GM23248 (cell line): Measurements from ENCODE around the gene B4GALT5. TPM values are rescaled to one million over a fixed set of nuclear protein-coding genes. Genes with fewer than 3 reads are reported as not detected.
A peak's percentile ranks its signal among the peaks of the same experiment; 100 is the strongest.

ENCODE experiments used
- DNase-seq: peaks from one replicate; pipeline ENCODE4 v3.0.0-alpha.2; 2015
- H2AFZ ChIP-seq: fragments of 200-600 bp; sonication (generic); 2 replicates; pipeline ENCODE4 v1.6.1; 2016; ENCODE audit warnings: antibody characterized with exemption
- H3F3A ChIP-seq: fragments of 200-600 bp; sonication (generic); 2 replicates; pipeline ENCODE4 v1.6.1; 2016; ENCODE audit warnings: mild to moderate bottlenecking, antibody characterized with exemption, mixed run types; ENCODE audit not compliant: insufficient read depth
- H3K27ac ChIP-seq: fragments of 200-600 bp; sonication (generic); 2 replicates; pipeline ENCODE4 v1.5.1; 2016; ENCODE audit warnings: mild to moderate bottlenecking
- H3K27me3 ChIP-seq: fragments of 200-600 bp; sonication (generic); replicated peaks from 2 replicates; pipeline ENCODE4 v1.6.1; 2016; ENCODE audit warnings: mild to moderate bottlenecking; ENCODE audit not compliant: insufficient read depth
- H3K36me3 ChIP-seq: fragments of 200-600 bp; sonication (generic); 2 replicates; pipeline ENCODE4 v1.6.1; 2016; ENCODE audit warnings: low read depth, mild to moderate bottlenecking
- H3K4me1 ChIP-seq: fragments of 200-600 bp; sonication (generic); 2 replicates; pipeline ENCODE4 v1.6.1; 2016; ENCODE audit warnings: mild to moderate bottlenecking; ENCODE audit not compliant: insufficient read depth
- H3K4me2 ChIP-seq: fragments of 200-600 bp; sonication (generic); one replicate; pipeline ENCODE4 v1.6.1; 2016; ENCODE audit warnings: mild to moderate bottlenecking; ENCODE audit not compliant: unreplicated experiment
- H3K4me3 ChIP-seq: fragments of 200-600 bp; sonication (generic); 2 replicates; pipeline ENCODE4 v1.5.1; 2016; ENCODE audit warnings: mild to moderate bottlenecking
- H3K79me2 ChIP-seq: fragments of 200-600 bp; sonication (generic); 2 replicates; pipeline ENCODE4 v1.6.1; 2016; ENCODE audit warnings: mild to moderate bottlenecking; ENCODE audit not compliant: insufficient read depth
- H3K9ac ChIP-seq: fragments of 200-600 bp; sonication (generic); 2 replicates; pipeline ENCODE4 v1.6.1; 2016; ENCODE audit warnings: mild to moderate bottlenecking
- H3K9me2 ChIP-seq: fragments of 200-600 bp; sonication (generic); 2 replicates; pipeline ENCODE4 v1.6.1; 2016; ENCODE audit warnings: mixed run types, mild to moderate bottlenecking, moderate library complexity; ENCODE audit not compliant: insufficient read depth
- H3K9me3 ChIP-seq: fragments of 200-600 bp; sonication (generic); one replicate; pipeline ENCODE4 v1.6.1; 2017; ENCODE audit warnings: low read depth
- H4K20me1 ChIP-seq: fragments of 200-600 bp; sonication (generic); 2 replicates; pipeline ENCODE4 v1.6.0; 2016; ENCODE audit not compliant: insufficient read depth
- EZH2 ChIP-seq: fragments of 200-600 bp; sonication (generic); IDR thresholded peaks from 2 replicates; pipeline ENCODE4 v1.6.1; 2018; ENCODE audit warnings: antibody characterized with exemption, mild to moderate bottlenecking; ENCODE audit not compliant: insufficient read depth, poor library complexity, severe bottlenecking
- EZH2phosphoT487 ChIP-seq: fragments of 200-600 bp; sonication (generic); IDR thresholded peaks from 2 replicates; pipeline ENCODE4 v1.6.1; 2018; ENCODE audit warnings: antibody characterized with exemption, moderate library complexity, mild to moderate bottlenecking, low read depth; ENCODE audit not compliant: insufficient read depth
- WGBS, 2 experiments: methylation state at CpG; one replicate each; pipeline ENCODE4 v1.1.6; 2015 to 2017; ENCODE audit warnings: low lambda C conversion rate in 2 of 2, low coverage in 1 of 2; ENCODE audit errors: missing lambda C conversion rate in 2 of 2; 5-methylcytosine and 5-hydroxymethylcytosine counted together
- in situ Hi-C: fragments of 300-500 bp; cut with MboI; formaldehyde crosslinking; loops from 2 replicates; pipeline ENCODE4 v1.15.0; 2020
- polyA plus RNA-seq: library from polyadenylated mRNA; unstranded; fragments of >200 nt; fragmentation: Nextera tagmentation; extraction: Ambion mirVana; gene quantifications from 2 replicates; pipeline ENCODE4 v1.2.1, GENCODE V29; 2016
- total RNA-seq: library from RNA; depleted of rRNA; stranded (reverse); fragments of >200 nt; shearing (Covaris generic); gene quantifications from 2 replicates; pipeline ENCODE4 v1.2.3, GENCODE V29; 2014

B4GALT5 gene
- total and polyA plus RNA-seq, 2 experiments from 2014 or later: 4.2 to 16.9 TPM

GRCh38 chr20:49681850-49682216, 31.8 kb downstream of the B4GALT5 start:
- 96 to 98% methylated on average over 3 of the region's 3 CpGs for WGBS, 2 experiments
- Histone ChIP-seq H3K9me2 (no peaks in the 10 kb centered on the region), H3K4me3 (no peak overlapping the region), H4K20me1 (peaks cover 8% of the 10 kb centered on the region; the same call in 1 of the 2 replicates), H3K79me2 (peaks cover 97% of the 10 kb centered on the region), H3K4me2 (no peak overlapping the region), H3K9me3 (no peaks in the 10 kb centered on the region), H3F3A (peaks cover 54% of the 10 kb centered on the region), H3K36me3 (no peaks in the 10 kb centered on the region), H3K4me1 (peaks cover 58% of the 10 kb centered on the region), H2AFZ (no peak overlapping the region), H3K27ac (no peak overlapping the region), H3K9ac (no peak overlapping the region), H3K27me3 (no peaks in the 10 kb centered on the region)
- in situ Hi-C loops: no loop called here
- TF ChIP-seq EZH2 (no peak), EZH2phosphoT487 (no peak)
- DNase-seq: no peak

GRCh38 chr20:49680484-49680883, 33.2 kb downstream of the B4GALT5 start:
- Histone ChIP-seq H3K9ac (no peak overlapping the region), H2AFZ (no peak overlapping the region), H3F3A (peaks cover 55% of the 10 kb centered on the region), H3K36me3 (no peaks in the 10 kb centered on the region), H3K79me2 (peaks cover 97% of the 10 kb centered on the region), H3K4me3 (no peak overlapping the region), H3K4me2 (no peak overlapping the region), H3K9me2 (no peaks in the 10 kb centered on the region), H4K20me1 (no peaks in the 10 kb centered on the region), H3K27ac (no peak overlapping the region), H3K27me3 (no peaks in the 10 kb centered on the region), H3K4me1 (peaks cover 62% of the 10 kb centered on the region), H3K9me3 (no peaks in the 10 kb centered on the region)
- 74 to 77% methylated on average over 6 of the region's 6 CpGs for WGBS, 2 experiments
- in situ Hi-C loops: no loop called here
- DNase-seq: no peak
- TF ChIP-seq EZH2phosphoT487 (no peak), EZH2 (no peak)

GRCh38 chr20:49679634-49680033, 34.0 kb downstream of the B4GALT5 start:
- WGBS, 2 experiments: 96 to 100% methylated on average over 1 of the region's 1 CpG
- H3K4me3 ChIP-seq: 0 out of 2 replicates have a peak overlapping the region, but pooled peaks have one; percentile 32
- H3K9ac ChIP-seq: peak overlapping the region; percentile 16; the same call in 1 of the 2 replicates
- DNase-seq: no peak
- H3K4me1 ChIP-seq: peaks cover 62% of the 10 kb centered on the region
- H3F3A ChIP-seq: peaks cover 55% of the 10 kb centered on the region
- no peaks in the 10 kb centered on the region for H3K27me3 ChIP-seq
- no peaks in the 10 kb centered on the region for H4K20me1 ChIP-seq
- peaks cover 97% of the 10 kb centered on the region for H3K79me2 ChIP-seq
- no peak overlapping the region for H2AFZ ChIP-seq
- no peak for TF ChIP-seq EZH2phosphoT487
- no peak for TF ChIP-seq EZH2
- peak overlapping the region; percentile 67 for H3K4me2 ChIP-seq
- in situ Hi-C loops: no loop called here
- H3K9me2 ChIP-seq: no peaks in the 10 kb centered on the region
- peak overlapping the region; percentile 71 for H3K27ac ChIP-seq
- H3K36me3 ChIP-seq: no peaks in the 10 kb centered on the region
- H3K9me3 ChIP-seq: no peaks in the 10 kb centered on the region

GRCh38 chr20:49677777-49678758, 35.6 kb downstream of the B4GALT5 start:
- DNase-seq: no peak
- TF ChIP-seq EZH2: no peak
- no peak for TF ChIP-seq EZH2phosphoT487
- Histone ChIP-seq H3K27me3 (no peaks in the 10 kb centered on the region), H3K4me3 (peak overlapping the region; percentile 32), H3K9me2 (no peaks in the 10 kb centered on the region), H4K20me1 (no peaks in the 10 kb centered on the region; the same call in 1 of the 2 replicates), H3K36me3 (no peaks in the 10 kb centered on the region), H3K4me1 (peaks cover 65% of the 10 kb centered on the region), H2AFZ (no peak overlapping the region), H3K9ac (peak overlapping the region; percentile 16; the same call in 1 of the 2 replicates), H3K9me3 (no peaks in the 10 kb centered on the region), H3K27ac (peak overlapping the region; percentile 71), H3K4me2 (peak overlapping the region; percentile 67), H3K79me2 (peaks cover 97% of the 10 kb centered on the region), H3F3A (peaks cover 56% of the 10 kb centered on the region)
- 69 to 72% methylated on average over 11 of the region's 11 CpGs for WGBS, 2 experiments
- in situ Hi-C loops: no loop called here
